ENCODE measurements around the gene HLA-B.

HLA-B gene

DNA sequence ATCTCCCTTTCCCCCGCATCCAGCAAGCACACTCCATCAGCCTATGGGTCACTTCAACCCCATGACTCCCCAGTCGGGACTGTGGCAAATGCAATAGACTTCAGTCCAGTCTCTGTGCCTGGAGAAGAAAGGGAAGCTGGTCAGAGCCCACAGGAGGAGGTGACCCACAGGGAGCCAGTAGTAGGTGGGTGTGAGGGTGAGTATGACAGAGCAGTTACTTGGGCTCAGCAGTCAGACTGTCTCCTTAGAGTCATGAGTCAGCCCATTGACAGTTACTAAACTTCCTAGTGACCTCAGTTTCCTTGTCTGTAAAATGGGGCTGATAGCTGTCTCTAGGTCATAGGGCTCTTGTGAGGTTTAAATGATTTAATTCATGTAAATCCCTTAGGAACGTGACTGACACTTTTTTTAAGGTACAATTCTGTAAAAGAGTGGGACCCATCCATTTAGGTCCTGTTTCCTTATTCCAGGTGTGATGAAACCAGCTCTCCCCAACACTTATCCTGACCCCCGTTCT, 51.2 kb downstream of the HLA-B start:
- DNase-seq (ENCODE audit: low read depth in 2 of 2) = no peak

DNA sequence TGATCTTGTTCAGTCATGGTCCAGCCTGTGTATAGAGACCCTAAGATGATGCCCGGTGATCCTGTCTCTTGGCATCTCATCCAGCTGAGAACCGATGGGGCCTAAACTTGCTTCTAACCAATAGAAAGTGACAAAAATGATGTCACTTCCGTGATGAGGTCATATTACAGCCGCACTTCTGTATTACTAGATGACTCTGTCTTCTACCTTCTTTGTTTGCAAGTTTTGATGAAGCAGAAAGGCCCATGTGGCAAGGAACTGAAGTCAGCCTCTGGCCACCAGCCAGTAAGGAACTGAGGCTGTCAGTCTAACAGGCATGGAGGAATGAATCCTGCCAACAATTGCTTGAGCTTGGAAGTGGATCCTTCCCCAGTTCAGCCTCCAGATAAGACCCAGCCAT, 52.3 kb downstream of the HLA-B start:
- no peak for DNase-seq (ENCODE audit: low read depth in 2 of 2)

Measured in stimulated activated CD4-positive, alpha-beta T cell treated with anti-CD3 and anti-CD28 coated beads, Interleukin-15, amount 100 ng/mL, for 48 hours (primary cell).